IMR-90 (cell line): Measurements from ENCODE around the gene HMGN4. TPM values are rescaled to one million over a fixed set of nuclear protein-coding genes. Genes with fewer than 3 reads are reported as not detected.

Experiments used
- ATAC-seq: fragments of 200-7000 bp; cut with Tn5 transposase; 2 replicates; pipeline ENCODE4 v1.9.1; 2020; ENCODE audit warnings: low read depth, mild to moderate bottlenecking, moderate library complexity
- BruUV-seq: library from RNA; stranded (reverse); fragments of 400-500 nt; replicated peaks from 2 replicates; lab custom pipeline; 2021; lab: Mats Ljungman, UMichigan
- CTCF ChIA-PET: fragments of 300-600 bp; formaldehyde crosslinking; extraction: SDS; loops from one replicate; lab custom pipeline; 2021; ENCODE audit warnings: antibody characterized with exemption; lab: Yijun Ruan, JAX
- POLR2A ChIA-PET: fragments of 300-600 bp; sonication (Branson Sonifier 250); formaldehyde crosslinking; loops from one replicate; lab custom pipeline; 2022; ENCODE audit warnings: antibody characterized with exemption; ENCODE audit not compliant: unreplicated experiment; lab: Charles Lee
- DNase-seq: peaks from one replicate; pipeline ENCODE4 v3.0.0; 2013
- H2AFZ ChIP-seq: replicated peaks from 2 replicates; pipeline ENCODE3; 2013; ENCODE audit warnings: low read length, mild to moderate bottlenecking; ENCODE audit not compliant: poor library complexity
- H2AK5ac ChIP-seq: 2 replicates; pipeline ENCODE4 v1.6.1; 2013; ENCODE audit warnings: low read depth, low read length, inconsistent platforms
- H2AK9ac ChIP-seq: replicated peaks from 2 replicates; pipeline ENCODE3; 2013; ENCODE audit warnings: mild to moderate bottlenecking, low read depth, low read length, moderate library complexity; ENCODE audit not compliant: poor library complexity
- H2BK120ac ChIP-seq: 2 replicates; pipeline ENCODE4 v1.6.1; 2013; ENCODE audit warnings: low read depth, low read length, inconsistent platforms
- H2BK15ac ChIP-seq: 3 replicates; pipeline ENCODE4 v1.6.1; 2013; ENCODE audit warnings: low read depth, low read length, inconsistent platforms
- H2BK20ac ChIP-seq: 2 replicates; pipeline ENCODE4 v1.6.1; 2013; ENCODE audit warnings: low read depth, mild to moderate bottlenecking, inconsistent platforms, low read length, moderate library complexity
- H2BK5ac ChIP-seq: 2 replicates; pipeline ENCODE4 v1.6.1; 2013; ENCODE audit warnings: mild to moderate bottlenecking, low read depth, low read length, inconsistent platforms; ENCODE audit not compliant: poor library complexity, severe bottlenecking
- H3K14ac ChIP-seq: replicated peaks from 2 replicates; pipeline ENCODE4 v1.6.1; 2013; ENCODE audit warnings: low read depth, low read length, inconsistent platforms
- H3K18ac ChIP-seq: 2 replicates; pipeline ENCODE4 v1.6.1; 2013; ENCODE audit warnings: low read depth, low read length, control low read depth
- H3K23ac ChIP-seq: 2 replicates; pipeline ENCODE4 v1.6.1; 2013; ENCODE audit warnings: low read depth, low read length, inconsistent platforms
- H3K27ac ChIP-seq: 2 replicates; pipeline ENCODE4 v1.5.1; 2013; ENCODE audit warnings: mild to moderate bottlenecking, control low read depth, low read length; ENCODE audit not compliant: insufficient read depth
- H3K27me3 ChIP-seq: 2 replicates; pipeline ENCODE4 v1.6.1; 2013; ENCODE audit warnings: low read length; ENCODE audit not compliant: control insufficient read depth, insufficient read depth
- H3K36me3 ChIP-seq: 2 replicates; pipeline ENCODE4 v1.6.1; 2013; ENCODE audit warnings: low read length, mixed read lengths; ENCODE audit not compliant: control insufficient read depth, insufficient read depth
- H3K4ac ChIP-seq: 2 replicates; pipeline ENCODE4 v1.6.1; 2013; ENCODE audit warnings: low read depth, low read length, inconsistent platforms
- H3K4me1 ChIP-seq: 2 replicates; pipeline ENCODE4 v1.6.1; 2013; ENCODE audit warnings: low read length, mixed read lengths; ENCODE audit not compliant: control insufficient read depth, insufficient read depth
- H3K4me2 ChIP-seq: 2 replicates; pipeline ENCODE4 v1.6.1; 2013; ENCODE audit warnings: low read depth, mild to moderate bottlenecking, control low read depth, low read length, moderate library complexity
- H3K4me3 ChIP-seq: 2 replicates; pipeline ENCODE4 v1.5.1; 2013; ENCODE audit warnings: low read depth, mild to moderate bottlenecking, control low read depth, low read length, moderate library complexity; ENCODE audit not compliant: insufficient read depth
- H3K56ac ChIP-seq: 2 replicates; pipeline ENCODE4 v1.6.1; 2013; ENCODE audit warnings: low read length, inconsistent platforms; ENCODE audit not compliant: insufficient read depth; ENCODE audit errors: extremely low read depth
- H3K79me1 ChIP-seq, 2 experiments: 2 replicates each; pipeline ENCODE4 v1.6.1; 2013; ENCODE audit warnings: low read length in 2 of 2, inconsistent platforms in 1 of 2, low read depth in 1 of 2
- H3K9ac ChIP-seq: 2 replicates; pipeline ENCODE4 v1.6.1; 2013; ENCODE audit warnings: low read depth, low read length, control low read depth
- H3K9me1 ChIP-seq: 2 replicates; pipeline ENCODE4 v1.6.1; 2013; ENCODE audit warnings: low read length, inconsistent platforms; ENCODE audit not compliant: insufficient read depth
- H3K9me3 ChIP-seq: 2 replicates; pipeline ENCODE4 v1.6.1; 2013; ENCODE audit warnings: low read length; ENCODE audit not compliant: control insufficient read depth, insufficient read depth
- H4K20me1 ChIP-seq: 2 replicates; pipeline ENCODE4 v1.6.1; 2013; ENCODE audit warnings: low read length, inconsistent platforms; ENCODE audit not compliant: insufficient read depth
- H4K5ac ChIP-seq: 2 replicates; pipeline ENCODE4 v1.6.1; 2013; ENCODE audit warnings: mild to moderate bottlenecking, low read depth, low read length, control low read depth
- H4K8ac ChIP-seq, 2 experiments: 2 replicates each; pipeline ENCODE4 v1.6.1; 2013; ENCODE audit warnings: low read depth in 2 of 2, low read length in 2 of 2, control low read depth in 1 of 2, inconsistent platforms in 1 of 2
- H4K91ac ChIP-seq: 2 replicates; pipeline ENCODE4 v1.6.1; 2013; ENCODE audit warnings: low read depth, low read length, inconsistent platforms; ENCODE audit not compliant: insufficient read depth
- BHLHE40 ChIP-seq: fragments of 150-350 bp; IDR thresholded peaks from 2 replicates; pipeline ENCODE4 v1.6.1; 2016; ENCODE audit warnings: mild to moderate bottlenecking, low read depth, low read length
- CEBPB ChIP-seq: IDR thresholded peaks from 2 replicates; pipeline ENCODE4 v1.6.1; 2012; ENCODE audit warnings: low read depth, low read length, improper control_type of control experiment
- CHD1 ChIP-seq: IDR thresholded peaks from 2 replicates; pipeline ENCODE4 v1.6.1; 2012; ENCODE audit warnings: low read depth, low read length, improper control_type of control experiment
- FOS ChIP-seq: fragments of 150-350 bp; IDR thresholded peaks from 2 replicates; pipeline ENCODE4 v1.6.1; 2016; ENCODE audit warnings: low read depth, low read length
- MAFK ChIP-seq: IDR thresholded peaks from 2 replicates; pipeline ENCODE4 v1.6.1; 2012; ENCODE audit warnings: low read depth, low read length, improper control_type of control experiment
- MAZ ChIP-seq: IDR thresholded peaks from 2 replicates; pipeline ENCODE4 v1.6.1; 2012; ENCODE audit warnings: low read depth, mild to moderate bottlenecking, low read length, improper control_type of control experiment, moderate library complexity, borderline replicate concordance
- MXI1 ChIP-seq: IDR thresholded peaks from 2 replicates; pipeline ENCODE4 v1.6.1; 2012; ENCODE audit warnings: low read depth, mild to moderate bottlenecking, low read length, moderate library complexity, borderline replicate concordance
- NFE2L2 ChIP-seq: fragments of 150-350 bp; IDR thresholded peaks from 2 replicates; pipeline ENCODE4 v1.6.1; 2016; ENCODE audit warnings: low read depth, mild to moderate bottlenecking, low read length
- RAD21 ChIP-seq: IDR thresholded peaks from 2 replicates; pipeline ENCODE4 v1.6.1; 2012; ENCODE audit warnings: low read length, improper control_type of control experiment
- RCOR1 ChIP-seq: IDR thresholded peaks from 2 replicates; pipeline ENCODE4 v1.6.1; 2012; ENCODE audit warnings: mild to moderate bottlenecking, low read length, improper control_type of control experiment; ENCODE audit not compliant: insufficient replicate concordance
- RFX5 ChIP-seq: IDR thresholded peaks from 2 replicates; pipeline ENCODE4 v1.8.0; 2012; ENCODE audit warnings: low read depth, mild to moderate bottlenecking, low read length, moderate library complexity
- SMC3 ChIP-seq: fragments of 150-350 bp; IDR thresholded peaks from 2 replicates; pipeline ENCODE4 v1.6.1; 2016; ENCODE audit warnings: low read depth, mild to moderate bottlenecking, antibody characterized with exemption, low read length, moderate library complexity
- USF2 ChIP-seq: fragments of 150-350 bp; IDR thresholded peaks from 2 replicates; pipeline ENCODE4 v1.6.1; 2017; ENCODE audit warnings: mild to moderate bottlenecking, antibody characterized with exemption, low read length, low read depth
- WGBS, 2 experiments: methylation state at CpG; one replicate each; pipeline versions ENCODE4 v1.1.5 to v1.1.7; 2013; ENCODE audit warnings: missing lambda C conversion rate in 2 of 2; ENCODE audit not compliant: insufficient read length in 1 of 2; ENCODE audit errors: extremely low coverage in 2 of 2; 5-methylcytosine and 5-hydroxymethylcytosine counted together
- dilution Hi-C: fragments of 300-500 bp; cut with HindIII; formaldehyde crosslinking; loops from one replicate; pipeline ENCODE4 v1.14.3; 2018; ENCODE audit warnings: low sequenced_read_pairs; ENCODE audit not compliant: unreplicated experiment
- in situ Hi-C: fragments of 300-500 bp; cut with MboI; formaldehyde crosslinking; loops from 3 replicates; pipeline ENCODE4 v1.14.3; 2019; ENCODE audit warnings: low sequenced_read_pairs, inconsistent platforms, mixed read lengths
- intact Hi-C: fragments of 100-400 bp; cut with micrococcal nuclease; formaldehyde crosslinking; loops from 2 replicates; pipeline ENCODE4 v1.10.0; 2022
- polyA plus RNA-seq, 3 experiments: library from polyadenylated mRNA; depleted of rRNA; stranded (reverse); fragments of >200 nt; gene quantifications; 2 replicates each; pipeline ENCODE4 v1.2.3, GENCODE V29; 2012; ENCODE audit warnings: low replicate concordance in 1 of 3
- total RNA-seq: library from RNA; depleted of rRNA; stranded (reverse); fragments of >200 nt; gene quantifications from 2 replicates; pipeline ENCODE4 v1.2.3, GENCODE V29; 2012
- TF ChIP-seq, protein P1 (sequence below): fragments of 150-350 bp; IDR thresholded peaks from 2 replicates; pipeline ENCODE4 v1.6.1; 2016; ENCODE audit warnings: low read depth, mild to moderate bottlenecking, low read length, moderate library complexity, borderline replicate concordance

The HMGN4 gene
- total and polyA plus RNA-seq, 2 of the 4 experiments (the other 2 are of a cell fraction) = 46.4 to 50.2 TPM

- TF ChIP-seq RAD21 (no peak), MAFK (no peak)
Measured at GRCh38 chr6:26569433-26569764, 31.2 kb downstream of the HMGN4 start (continued).

DNA sequence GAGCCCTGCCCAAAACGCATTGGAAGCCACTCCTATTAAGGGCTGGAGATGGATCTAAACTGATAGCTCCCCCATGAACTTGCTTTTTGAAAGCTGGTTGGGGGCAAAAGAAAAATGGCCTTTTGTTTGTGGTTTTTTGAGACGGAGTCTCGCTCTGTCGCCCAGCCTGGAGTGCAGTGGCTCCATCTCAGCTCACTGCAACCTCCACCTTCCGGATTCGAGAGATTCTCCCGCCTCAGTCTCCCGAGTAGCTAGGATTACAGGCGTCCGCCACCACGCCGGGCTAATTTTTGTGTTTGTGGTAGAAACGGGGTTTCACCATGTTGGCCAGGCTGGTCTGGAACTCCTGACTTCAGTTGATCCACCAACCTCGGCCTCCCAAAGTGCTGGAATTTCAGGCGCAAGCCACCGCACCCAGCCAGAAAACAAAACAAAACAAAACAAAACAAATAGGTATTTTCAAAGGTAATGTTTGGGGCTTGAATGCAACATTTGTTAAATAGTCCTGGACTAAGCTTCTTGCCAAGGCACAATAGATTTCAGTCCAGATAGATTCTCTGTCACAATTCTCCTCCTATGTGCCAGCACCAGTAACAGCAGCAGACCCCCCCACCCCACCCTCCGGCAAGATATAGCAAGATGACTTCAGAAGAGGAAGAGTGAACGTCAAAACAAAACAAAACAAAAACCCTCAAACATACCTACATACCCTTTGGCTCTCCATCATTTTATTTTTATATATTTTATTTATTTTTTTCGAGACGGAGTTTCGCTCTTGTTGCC lies 32.1 kb downstream of the HMGN4 start:
- Histone ChIP-seq H3K79me1 (no peaks in the 10 kb centered on the region), H3K14ac (no peak overlapping the region), H3K9me1 (no peaks in the 10 kb centered on the region), H3K36me3 (no peaks in the 10 kb centered on the region), H4K5ac (no peak overlapping the region), H3K4me3 (no peak overlapping the region), H3K56ac (no peak overlapping the region), H3K18ac (no peak overlapping the region), H2AK9ac (no peak overlapping the region), H2BK20ac (no peak overlapping the region), H3K9ac (no peak overlapping the region), H2AFZ (no peak overlapping the region), H3K27ac (no peak overlapping the region), H4K8ac (no peak overlapping the region), H3K4me2 (no peak overlapping the region), H3K23ac (no peak overlapping the region), H3K4ac (no peak overlapping the region), H3K4me1 (no peaks in the 10 kb centered on the region), H2BK5ac (no peak overlapping the region), H4K20me1 (no peaks in the 10 kb centered on the region; the same call in 1 of the 2 replicates), H2BK120ac (no peak overlapping the region), H2BK15ac (no peak overlapping the region), H2AK5ac (no peak overlapping the region), H3K9me3 (no peaks in the 10 kb centered on the region), H4K91ac (no peak overlapping the region), H3K27me3 (no peaks in the 10 kb centered on the region)
- ChIA-PET POLR2A (no interaction called here), CTCF (interaction anchor here (2.6 to 2.8 kb wide), 2 partner anchors 25 to 26 kb away, joined by 9 to 19 read pairs; no protein-coding TSS in a partner anchor)
- in situ Hi-C loops = loop anchor here (5.0 kb wide), 1 partner anchor 238 kb away; no protein-coding TSS in a partner anchor
- 90% methylated on average over 3 of the region's 21 CpGs; no CpG with 5 or more reads in 1 of the 2 experiments for WGBS, 2 experiments
- dilution Hi-C loops = no loop called here
- no TSS peak for BruUV-seq
- no peak for DNase-seq
- intact Hi-C loops = no loop called here
- ATAC-seq = no peak
- TF ChIP-seq RAD21 = no peak
- TF ChIP-seq, protein P1, sequence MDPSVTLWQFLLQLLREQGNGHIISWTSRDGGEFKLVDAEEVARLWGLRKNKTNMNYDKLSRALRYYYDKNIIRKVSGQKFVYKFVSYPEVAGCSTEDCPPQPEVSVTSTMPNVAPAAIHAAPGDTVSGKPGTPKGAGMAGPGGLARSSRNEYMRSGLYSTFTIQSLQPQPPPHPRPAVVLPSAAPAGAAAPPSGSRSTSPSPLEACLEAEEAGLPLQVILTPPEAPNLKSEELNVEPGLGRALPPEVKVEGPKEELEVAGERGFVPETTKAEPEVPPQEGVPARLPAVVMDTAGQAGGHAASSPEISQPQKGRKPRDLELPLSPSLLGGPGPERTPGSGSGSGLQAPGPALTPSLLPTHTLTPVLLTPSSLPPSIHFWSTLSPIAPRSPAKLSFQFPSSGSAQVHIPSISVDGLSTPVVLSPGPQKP = no peak
- TF ChIP-seq MAZ = no peak
- TF ChIP-seq FOS = no peak
- TF ChIP-seq BHLHE40 = no peak
- TF ChIP-seq NFE2L2 = no peak
- TF ChIP-seq SMC3 = no peak
- TF ChIP-seq RCOR1 = no peak
- TF ChIP-seq MAFK = no peak
- no peak for TF ChIP-seq RFX5
- no peak for TF ChIP-seq USF2
- TF ChIP-seq MXI1 = no peak
- no peak for TF ChIP-seq CEBPB
- no peak for TF ChIP-seq CHD1
